Fibroblast of upper back skin (primary cell): ENCODE results near the gene METTL26.

ENCODE experiments used
- DNase-seq: peaks from one replicate; pipeline ENCODE4 v3.0.0-alpha.2; 2013

The METTL26 gene

DNA sequence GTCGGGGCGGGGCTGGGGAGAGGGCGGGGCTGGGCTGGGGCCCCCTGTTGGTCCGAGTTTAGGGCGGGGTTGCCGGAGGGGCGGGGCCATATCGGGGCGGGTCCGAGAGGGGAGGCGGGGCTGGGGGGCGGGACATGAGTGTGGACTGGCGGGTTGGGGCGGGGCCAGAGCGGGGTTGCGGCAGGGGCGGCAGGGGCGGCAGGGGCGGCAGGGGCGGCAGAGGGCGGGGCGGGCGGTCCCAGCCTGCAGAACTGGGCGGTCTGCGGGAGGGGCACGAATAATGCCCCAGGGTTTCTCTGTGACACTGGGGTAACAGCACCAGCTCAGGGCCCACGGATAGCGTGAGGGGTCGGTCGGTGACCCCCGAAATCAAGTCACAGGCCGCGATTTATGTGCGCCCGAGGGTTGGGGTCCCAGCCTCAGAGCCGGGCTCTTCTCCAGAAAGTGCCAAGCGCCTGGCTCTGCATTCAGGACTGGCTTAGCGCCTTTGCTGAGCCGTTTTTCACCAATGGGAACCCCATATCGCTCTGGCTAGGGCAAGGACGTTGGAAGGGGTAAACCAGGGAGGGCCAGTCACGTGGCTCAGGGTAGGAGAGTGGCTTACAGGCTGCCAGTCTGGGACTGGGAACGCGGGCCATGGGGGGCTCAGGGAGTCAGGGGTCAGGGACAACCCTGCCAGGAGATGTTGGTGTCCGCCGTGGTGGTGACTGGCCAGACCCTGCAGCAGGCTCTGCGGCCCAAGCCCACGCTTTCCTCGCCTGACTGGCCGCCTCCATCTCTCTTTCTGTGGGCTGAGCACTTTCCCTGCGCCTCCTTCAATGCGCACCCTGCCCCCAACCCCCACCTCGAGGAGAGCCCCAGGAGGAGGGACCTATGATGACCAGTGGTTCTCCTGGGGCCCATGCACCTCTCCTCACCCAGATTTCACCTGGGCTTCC is 1.2 kb upstream of the METTL26 start:
- DNase-seq: peak; percentile 88

DNA sequence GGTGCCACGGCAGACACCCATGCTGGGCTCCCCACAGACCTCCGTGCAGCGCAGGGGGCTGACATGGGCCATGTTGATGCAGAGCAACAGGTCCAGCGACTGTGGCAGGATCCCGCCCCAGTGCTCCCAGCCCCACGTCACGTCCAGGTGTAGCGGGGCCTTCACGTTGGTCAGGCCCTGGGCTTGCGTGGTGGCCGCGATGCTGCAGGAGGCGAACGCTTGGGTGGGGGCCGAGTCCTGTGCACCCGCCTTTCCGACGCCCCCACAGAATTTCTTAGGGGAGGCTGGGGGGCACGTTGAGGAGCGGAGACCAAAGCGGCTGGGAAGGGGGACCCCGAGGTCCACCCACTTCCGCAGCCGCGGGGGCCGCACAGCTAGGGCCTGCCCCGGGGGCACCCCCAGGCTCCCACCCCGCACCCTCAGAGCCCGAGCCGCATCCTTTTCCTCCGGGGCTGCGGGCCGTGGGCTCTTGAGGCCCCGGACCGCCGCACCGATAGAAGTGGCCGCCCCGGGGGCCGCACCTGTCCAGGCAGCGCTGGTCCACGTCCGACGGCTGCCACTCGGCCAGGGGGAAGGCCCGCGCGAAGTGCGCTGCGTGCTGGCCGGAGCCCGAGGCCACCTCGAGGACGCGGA is 416 bp downstream of the METTL26 start:
- no peak for DNase-seq

DNA sequence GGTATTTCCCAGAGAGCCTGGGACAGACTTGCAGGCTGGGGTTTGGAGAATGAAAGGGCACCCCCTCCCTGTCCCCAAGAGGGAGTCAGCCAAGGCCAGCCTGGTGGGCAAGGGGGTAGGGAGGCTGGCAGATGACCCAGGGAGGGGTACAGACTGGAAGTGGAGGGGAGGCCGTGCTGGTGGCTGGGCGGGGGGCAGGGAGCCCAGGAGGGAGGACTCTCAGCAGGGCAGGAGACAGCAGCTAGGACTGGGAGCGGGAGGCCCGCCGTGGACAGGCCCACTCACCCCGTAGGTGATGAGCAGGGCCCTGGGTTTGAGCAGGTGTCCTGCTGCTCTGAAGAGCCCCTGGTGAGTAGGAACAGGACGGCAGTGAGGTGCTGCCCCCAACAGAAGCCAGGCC is 1.1 kb downstream of the METTL26 start:
- no peak for DNase-seq

DNA sequence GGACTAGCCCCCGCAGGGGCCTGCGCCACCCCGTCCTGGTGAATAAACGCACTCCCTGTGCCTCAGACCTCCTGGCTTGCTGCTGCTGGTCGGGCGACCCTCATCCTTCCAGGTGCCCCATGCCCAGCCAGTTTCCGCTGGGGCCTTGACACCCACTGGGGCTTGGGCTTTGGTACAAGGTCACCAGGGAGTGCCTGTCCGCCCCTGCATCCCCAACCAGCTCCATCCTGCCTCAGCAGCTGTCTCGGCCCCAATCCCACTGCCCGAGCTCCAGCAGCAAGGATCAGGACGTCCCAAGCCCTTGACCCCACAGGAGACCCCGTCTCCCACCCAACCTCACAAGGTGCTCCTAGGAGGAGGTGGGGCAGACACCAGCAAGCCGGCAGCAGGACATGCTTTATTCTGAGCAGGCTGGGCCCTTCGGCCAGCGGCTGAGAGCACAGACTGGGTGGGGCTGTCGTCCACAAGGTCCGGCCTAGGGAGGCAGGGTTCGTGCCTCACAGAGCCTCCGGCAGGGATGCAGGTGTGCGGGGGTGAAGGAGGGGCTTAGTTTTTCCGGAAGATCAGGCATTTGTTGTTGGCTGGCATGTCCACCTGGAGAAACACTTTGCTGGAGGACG is 1.9 kb downstream of the METTL26 start:
- DNase-seq: no peak

DNA sequence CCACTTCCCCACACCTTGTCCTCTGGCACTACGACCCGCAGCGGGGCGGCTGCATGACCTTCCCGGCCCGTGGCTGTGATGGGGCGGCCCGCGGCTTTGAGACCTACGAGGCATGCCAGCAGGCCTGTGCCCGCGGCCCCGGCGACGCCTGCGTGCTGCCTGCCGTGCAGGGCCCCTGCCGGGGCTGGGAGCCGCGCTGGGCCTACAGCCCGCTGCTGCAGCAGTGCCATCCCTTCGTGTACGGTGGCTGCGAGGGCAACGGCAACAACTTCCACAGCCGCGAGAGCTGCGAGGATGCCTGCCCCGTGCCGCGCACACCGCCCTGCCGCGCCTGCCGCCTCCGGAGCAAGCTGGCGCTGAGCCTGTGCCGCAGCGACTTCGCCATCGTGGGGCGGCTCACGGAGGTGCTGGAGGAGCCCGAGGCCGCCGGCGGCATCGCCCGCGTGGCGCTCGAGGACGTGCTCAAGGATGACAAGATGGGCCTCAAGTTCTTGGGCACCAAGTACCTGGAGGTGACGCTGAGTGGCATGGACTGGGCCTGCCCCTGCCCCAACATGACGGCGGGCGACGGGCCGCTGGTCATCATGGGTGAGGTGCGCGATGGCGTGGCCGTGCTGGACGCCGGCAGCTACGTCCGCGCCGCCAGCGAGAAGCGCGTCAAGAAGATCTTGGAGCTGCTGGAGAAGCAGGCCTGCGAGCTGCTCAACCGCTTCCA is 2.6 kb downstream of the METTL26 start:
- no peak for DNase-seq

DNA sequence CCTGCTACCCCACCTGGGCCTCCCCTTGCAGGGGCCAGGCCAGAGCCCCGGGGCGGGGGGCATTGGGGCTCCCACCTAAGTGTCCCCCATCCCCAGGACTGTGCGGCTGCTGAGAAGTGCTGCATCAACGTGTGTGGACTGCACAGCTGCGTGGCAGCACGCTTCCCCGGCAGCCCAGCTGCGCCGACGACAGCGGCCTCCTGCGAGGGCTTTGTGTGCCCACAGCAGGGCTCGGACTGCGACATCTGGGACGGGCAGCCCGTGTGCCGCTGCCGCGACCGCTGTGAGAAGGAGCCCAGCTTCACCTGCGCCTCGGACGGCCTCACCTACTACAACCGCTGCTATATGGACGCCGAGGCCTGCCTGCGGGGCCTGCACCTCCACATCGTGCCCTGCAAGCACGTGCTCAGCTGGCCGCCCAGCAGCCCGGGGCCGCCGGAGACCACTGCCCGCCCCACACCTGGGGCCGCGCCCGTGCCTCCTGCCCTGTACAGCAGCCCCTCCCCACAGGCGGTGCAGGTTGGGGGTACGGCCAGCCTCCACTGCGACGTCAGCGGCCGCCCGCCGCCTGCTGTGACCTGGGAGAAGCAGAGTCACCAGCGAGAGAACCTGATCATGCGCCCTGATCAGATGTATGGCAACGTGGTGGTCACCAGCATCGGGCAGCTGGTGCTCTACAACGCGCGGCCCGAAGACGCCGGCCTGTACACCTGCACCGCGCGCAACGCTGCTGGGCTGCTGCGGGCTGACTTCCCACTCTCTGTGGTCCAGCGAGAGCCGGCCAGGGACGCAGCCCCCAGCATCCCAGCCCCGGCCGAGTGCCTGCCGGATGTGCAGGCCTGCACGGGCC is 3.4 kb downstream of the METTL26 start:
- no peak for DNase-seq

DNA sequence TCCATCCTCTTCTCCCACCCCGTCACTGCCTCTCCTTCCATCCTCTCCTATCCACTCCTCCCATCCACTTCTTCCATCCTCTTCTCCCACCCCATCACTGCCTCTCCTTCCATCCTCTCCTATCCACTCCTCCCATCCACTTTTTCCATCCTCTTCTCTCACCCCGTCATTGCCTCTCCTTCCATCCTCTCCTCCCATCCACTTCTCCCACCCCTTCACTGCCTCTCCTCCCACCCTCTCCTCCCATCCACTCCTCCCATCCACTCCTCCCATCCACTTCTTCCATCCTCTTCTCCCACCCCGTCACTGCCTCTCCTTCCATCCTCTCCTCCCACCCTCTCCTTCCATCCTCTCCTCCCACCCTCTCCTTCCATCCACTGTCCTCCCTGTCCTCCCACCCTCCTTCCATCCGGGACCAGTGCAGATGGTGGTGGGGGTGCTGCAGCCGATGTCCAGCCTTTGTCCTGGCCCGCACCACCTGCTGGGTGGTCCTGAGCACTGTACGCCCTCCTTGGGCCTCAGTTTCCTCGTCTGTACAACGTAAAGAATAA is 4.2 kb downstream of the METTL26 start:
- no peak for DNase-seq

DNA sequence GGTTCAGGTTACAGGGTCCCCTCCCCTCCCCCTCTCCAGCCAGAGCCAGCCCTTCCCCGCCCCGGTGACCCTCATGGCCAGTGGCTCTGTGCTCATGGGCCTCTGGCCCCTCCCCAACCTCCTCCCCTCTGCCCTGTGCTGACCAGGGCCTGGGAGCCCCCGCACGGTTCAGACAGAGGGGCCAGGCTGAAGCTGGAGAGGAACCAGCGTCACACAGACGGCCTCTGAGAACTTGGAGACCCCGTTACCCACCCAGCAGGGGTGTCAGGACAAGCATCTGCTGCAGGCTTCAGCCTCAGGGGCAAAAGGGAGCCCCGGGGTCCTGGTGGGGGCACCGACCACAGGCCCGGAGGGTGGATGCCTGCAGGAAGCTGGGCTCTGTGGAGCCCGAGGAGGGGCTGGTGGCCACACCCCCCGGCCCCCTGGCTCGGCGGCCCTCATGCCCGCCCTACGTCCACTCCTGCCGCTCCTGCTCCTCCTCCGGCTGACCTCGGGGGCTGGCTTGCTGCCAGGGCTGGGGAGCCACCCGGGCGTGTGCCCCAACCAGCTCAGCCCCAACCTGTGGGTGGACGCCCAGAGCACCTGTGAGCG is 5.2 kb downstream of the METTL26 start, which contains the start of gene WFIKKN1:
Gene WFIKKN1 (plus strand): TSS at position 171 of the 591 bp plus-strand sequence. CDS start 269 bp downstream, at position 440.
- DNase-seq: no peak

DNA sequence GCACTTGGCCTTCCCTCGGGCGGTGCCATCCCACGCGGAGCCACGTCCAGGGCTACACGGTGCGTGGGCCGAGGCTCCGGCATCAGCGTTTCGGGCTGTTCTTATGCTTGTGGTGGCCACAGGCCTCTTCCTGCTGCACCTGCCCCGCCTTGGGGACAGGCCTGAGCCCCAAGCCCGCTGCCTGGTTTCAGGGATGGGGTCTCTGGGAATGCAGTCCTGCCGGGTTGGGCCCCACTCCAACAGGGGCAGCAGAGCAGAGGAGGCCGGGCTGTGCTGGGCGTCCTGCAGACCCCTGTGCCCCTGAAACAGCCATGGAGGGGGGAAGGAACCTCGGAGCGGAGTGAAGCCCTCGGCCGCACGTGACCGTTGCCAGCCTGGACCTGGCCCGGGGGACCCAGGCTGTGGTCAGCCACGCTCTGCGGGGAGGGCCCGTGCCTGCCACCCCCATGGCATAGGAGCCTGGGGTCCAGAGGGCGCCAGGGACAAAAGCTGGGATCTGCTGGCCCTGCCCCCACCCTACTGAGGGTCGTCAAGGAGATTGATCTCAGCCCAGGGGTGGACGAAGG is 5.8 kb downstream of the METTL26 start:
- DNase-seq: no peak

DNA sequence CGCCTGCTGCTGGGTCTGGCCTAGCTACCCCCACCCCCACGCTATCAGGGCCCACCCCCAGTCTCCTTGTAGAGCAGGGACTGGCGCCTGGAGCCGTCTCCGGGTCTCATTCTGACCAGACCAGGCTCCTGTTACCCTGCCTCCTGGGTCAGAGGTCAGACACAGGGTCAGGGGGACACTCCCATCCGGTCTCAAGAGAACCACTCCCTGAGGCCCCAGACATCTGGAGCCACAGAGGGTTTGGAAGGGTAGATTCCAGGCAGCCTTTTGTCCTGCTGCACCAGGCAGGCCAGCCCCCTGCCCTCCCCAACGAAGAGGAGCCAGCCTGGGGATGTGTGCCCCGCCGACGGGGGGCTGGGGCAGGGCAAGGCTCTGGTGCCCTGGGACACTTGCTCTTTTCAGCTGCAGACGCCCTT is 6.3 kb downstream of the METTL26 start:
- DNase-seq: no peak

DNA sequence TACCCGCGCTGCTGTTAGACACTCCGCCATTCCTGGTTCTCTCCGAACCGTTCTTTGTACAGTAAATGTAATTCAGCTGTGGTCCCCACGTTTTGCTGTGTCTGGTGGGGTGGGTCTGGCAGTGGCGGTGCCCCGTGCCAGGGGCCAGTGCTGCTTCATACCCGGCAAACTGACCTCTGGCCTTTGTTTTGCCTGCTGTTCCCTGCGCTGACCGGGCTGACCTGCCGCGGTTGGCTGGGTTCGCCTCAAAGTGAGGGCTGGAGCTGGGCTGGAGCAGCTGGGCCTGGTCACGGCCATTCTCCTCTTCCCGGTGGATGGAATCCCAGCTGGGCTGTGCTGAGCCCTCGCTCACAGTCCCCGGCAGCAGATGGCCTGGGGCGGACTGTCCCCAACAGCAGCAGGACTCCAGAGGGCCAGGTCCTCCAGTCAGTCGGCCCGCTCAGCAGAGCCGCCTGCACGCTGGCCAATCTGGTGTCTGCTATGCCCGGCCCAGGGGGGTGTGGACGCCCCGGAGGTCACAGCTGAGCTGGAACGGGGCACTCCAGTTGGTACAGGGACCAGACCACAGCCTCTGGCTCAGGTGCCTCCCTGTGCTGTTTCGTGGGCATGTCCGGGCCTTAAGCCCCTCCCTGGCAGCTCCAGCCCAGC is 6.8 kb downstream of the METTL26 start:
- DNase-seq: no peak

DNA sequence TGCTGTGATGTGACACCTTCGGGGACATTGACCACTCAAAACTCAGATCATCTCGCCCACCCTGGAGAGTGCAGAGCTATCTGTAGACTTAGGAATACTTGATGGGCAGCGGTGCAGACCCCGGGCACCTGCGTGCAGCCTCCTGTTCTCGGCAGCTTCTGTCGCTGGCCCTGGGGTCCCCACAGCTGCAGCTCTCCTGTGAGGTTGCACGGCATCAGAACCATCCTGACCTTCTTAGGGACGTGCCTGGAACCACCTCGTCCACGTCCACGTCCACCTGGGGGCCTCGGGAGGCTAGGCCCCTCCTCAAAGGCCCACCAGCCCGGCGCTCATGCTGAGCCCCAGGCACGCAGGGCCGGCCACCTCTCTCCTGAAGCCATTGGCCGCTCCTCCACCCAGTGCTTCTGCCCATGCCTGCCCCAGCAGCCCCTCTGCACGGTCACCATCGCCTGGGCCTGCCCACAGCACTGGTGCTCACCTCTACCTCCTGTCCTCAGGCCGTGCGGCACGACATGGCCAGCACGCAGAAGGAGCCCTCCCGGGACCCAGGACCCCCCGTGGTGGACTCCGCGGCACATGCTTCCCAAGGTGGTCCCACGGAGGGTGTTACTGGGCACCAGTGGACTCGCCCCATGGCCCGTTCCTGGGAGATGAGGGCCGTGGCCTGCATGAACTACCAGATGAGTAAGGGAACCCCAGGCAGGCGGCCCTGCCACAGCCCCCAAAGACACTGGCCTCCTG is 7.6 kb downstream of the METTL26 start:
- no peak for DNase-seq

DNA sequence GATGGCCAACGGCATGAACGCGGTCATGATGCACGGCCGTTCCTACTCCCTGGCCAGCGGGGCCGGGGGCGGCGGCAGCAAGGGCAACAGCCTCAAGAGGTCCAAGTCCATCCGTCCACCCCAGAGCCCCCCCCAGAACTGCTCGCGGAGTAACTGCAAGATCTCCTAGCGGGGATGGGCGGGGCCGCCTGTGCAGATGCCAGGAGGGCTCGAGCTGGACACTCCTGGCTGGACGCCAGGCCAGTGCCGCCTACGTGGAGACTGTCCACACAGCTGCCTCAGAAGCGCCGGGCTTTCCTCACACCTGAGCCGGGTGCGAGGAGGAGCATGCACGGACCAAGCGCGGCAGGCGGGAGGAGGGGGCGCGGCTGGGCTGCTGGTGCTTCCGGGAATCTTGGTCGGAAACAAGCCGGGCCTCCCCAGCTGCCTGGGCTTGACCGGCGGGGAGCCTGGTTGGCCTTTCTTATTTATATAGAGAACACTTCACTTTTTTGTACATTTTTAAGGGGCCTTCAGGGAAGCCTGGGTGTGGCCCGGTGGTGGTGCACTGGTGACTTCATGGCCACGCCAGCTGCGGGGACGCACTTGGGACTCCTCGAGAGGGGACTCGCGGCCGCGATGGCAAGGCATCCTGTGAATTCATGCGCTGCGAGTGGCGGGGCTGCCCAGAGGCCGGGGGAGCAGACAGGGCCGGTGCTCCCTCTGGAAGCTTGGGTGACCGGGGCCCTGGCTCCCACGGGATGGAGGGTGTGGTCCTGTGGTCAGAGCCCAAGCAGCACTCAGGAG is 8.5 kb downstream of the METTL26 start:
- no peak for DNase-seq

DNA sequence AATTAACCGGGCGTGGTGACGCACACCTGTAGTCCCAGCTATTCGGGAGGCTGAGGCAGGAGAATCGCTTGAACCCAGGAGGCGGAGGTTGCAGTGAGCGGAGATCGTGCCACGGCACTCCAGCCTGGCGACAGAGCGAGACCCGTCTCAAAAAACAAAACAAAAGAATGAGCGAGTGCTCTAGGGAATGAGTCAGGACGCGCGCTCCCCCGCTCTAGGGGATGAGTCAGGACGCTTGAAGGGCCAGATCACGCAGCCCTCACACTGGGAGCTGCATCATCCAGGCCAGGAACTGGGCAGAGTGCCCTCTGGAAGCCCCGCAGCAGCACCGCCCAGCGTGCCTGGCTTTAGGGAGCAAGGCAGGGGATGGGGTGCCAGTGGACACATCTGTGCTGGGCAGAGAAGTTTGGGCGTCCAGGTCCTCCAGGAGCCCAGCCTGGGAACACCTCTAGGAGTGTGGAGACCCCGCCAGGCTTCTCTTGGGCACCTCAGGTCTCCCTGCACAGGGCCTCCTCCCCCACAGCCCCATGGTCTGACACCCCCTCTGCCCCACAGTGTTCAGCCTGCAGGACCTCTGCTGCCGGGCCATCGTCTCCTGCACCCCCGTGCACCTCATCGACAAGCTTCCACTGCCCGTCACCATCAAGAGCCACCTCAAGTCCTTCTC is 9.2 kb downstream of the METTL26 start:
- DNase-seq: peak; percentile 92

DNA sequence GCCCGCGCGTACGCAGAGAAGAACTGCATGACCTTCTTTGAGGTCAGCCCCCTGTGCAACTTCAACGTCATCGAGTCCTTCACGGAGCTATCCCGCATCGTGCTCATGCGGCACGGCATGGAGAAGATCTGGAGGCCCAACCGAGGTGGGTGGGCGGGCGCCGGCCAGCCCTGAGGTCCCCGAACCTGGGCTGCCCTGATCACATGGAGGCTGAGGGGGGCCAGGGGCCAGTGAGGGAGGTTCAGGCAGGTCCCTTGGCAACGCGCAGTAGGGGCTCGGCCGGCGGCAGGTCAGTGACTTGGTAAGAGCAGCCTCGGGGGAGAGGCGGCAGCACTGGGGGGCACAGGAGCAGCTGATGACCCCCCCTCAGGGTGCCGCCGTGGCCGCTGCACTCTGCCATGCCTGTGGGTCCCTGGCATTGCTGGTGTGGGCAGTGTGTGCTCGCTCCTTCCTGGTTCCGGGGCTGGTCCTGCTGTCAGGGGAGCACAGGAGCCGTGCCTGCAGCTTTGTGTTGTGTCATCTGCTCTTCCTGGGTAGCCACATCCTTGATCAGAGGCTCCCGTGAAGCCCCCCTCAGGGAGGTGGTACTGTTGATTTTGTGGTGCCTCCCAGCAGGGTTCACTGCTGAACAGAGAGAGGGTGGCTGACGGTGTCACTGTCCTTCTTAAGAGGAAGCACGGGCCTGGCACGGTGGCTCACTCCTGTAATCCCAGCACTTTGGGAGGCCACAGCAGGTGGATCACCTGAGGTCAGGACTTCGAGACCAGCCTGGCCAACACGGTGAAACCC is 9.9 kb downstream of the METTL26 start:
- no peak for DNase-seq

DNA sequence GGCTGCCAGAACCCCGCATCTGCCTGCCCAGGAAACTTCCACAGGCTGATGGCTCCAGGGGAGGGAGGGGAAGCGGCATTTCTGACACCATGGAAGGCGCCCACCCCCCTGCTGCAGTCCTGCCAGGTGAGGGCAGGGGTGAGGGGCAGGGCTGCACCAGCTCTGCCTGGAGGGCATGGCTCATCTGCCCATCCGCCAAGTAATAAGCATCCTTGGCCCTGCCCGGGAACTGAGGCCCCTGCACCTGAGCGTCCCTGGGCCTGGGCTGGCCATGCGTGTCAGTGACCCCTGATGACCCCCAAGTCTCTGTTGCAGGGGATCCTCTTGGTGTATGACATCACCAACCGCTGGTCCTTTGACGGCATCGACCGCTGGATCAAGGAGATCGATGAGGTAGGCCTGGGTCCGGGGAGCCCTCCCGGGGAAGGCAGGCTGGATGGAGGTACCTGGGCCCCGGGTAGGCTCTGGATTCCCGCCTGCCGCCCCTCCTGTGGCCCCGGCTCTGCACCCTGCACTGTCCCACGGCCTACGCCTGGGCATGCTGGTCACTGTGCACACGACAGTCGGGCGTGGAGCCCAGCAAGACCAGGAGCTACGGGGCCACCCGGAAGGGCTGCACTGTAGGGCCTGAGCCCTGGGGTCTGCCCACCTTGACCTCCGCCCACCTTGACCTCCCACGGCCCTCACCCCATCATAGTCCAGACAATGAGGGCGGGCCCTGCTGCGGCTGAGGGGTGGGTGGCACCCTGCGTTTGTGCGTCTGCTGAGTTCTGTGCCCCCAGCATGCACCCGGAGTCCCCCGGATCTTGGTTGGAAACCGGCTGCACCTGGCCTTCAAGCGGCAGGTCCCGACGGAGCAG is 10.8 kb downstream of the METTL26 start:
- DNase-seq: no peak
